Measurements from ENCODE around the gene CD40.
"Not testable (repeated sequence)": the region's sequence is repeated elsewhere in the genome, so short reads cannot be mapped to it uniquely, and the experiment has no call there.

Gene CD40

GRCh38 chr20:46099491-46100287, 18.4 kb upstream of the CD40 start:
- DNase-seq, result no peak

GRCh38 chr20:46100444-46100843, 17.7 kb upstream of the CD40 start:
- not testable (repeated sequence) for DNase-seq

- DNase-seq, result no peak
Observed at GRCh38 chr20:46100988-46101387, 17.1 kb upstream of the CD40 start.

- DNase-seq, result no peak
Observed at GRCh38 chr20:46101957-46102356, 16.2 kb upstream of the CD40 start.

DNA sequence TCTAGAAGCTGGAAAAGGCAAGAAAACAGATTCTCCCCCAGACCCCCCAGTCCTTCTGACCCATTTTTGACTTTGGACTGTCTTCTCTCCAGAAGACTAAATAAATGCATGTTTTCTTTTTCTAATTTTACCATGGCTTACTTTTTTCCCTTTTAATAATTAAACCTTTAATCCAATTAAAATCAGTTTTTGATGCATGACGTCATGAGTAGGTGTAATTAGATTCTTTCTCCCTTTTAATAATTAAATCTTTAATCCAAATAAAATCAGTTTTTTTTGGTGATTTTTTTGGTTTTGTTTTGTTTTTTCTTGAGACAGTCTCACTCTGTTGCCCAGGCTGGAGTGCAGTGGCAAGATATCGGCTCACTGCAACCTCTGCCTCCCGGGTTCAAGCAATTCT, 15.2 kb upstream of the CD40 start:
- DNase-seq, result no peak

DNA sequence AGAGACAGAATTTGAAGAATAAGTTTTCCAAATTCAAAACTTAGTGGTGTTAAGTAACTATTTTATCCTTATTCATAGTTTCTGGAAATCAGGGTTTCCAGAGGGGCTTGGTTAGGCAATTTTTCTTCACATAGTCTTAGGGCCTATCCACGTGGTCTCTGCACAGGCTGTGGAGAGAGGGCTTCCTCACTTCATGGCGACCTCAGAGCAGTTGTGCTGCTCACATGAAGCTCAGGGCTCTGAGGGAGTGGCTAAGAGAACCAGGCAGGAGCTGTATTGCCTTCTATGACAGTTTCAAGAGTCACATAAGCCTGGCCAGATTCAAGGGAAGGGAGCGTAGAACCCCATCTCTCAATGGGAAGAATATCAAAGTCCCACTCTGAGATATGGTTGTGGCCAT, 13.9 kb upstream of the CD40 start:
- no peak for DNase-seq

DNA sequence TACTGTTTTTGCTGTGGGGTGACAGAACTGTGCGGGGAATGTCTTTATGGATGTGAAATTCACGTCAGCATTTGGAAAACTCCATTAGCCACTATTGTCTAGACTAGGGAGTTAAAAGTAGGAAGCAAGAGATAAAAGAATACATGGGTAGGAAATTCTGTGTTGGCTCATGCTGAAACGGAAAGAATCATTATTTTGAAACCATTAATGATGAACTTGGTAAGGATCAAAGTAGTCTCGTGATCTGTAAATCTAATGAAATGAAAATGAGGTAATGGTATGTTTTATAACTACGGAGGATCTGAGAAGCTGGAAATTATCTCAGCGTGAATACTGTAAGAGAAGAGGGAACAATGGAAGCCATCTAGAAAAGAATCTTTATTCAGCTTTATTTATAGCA, 11.1 kb upstream of the CD40 start:
- no peak for DNase-seq

GRCh38 chr20:46108435-46108841, 9.7 kb upstream of the CD40 start:
- DNase-seq, result no peak

DNA sequence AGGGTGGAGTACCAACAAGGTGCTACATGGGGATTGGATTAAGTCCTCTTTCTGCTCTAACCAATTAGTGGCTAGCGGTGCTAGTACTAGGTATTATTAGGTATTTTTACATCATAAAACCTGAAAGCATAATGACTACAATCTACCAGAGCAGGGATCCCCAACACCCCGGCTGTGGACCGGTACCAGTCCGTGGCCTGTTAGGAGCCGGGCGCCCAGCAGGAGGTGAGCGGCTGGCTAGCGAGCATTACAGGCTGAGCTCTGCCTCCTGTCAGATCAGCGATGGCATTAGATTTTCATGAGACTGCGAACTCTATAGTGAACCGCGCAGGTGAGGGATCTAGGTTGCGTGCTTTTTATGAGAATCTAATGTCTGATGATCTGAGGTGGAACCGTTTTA, 9.1 kb upstream of the CD40 start:
- no peak for DNase-seq

DNA sequence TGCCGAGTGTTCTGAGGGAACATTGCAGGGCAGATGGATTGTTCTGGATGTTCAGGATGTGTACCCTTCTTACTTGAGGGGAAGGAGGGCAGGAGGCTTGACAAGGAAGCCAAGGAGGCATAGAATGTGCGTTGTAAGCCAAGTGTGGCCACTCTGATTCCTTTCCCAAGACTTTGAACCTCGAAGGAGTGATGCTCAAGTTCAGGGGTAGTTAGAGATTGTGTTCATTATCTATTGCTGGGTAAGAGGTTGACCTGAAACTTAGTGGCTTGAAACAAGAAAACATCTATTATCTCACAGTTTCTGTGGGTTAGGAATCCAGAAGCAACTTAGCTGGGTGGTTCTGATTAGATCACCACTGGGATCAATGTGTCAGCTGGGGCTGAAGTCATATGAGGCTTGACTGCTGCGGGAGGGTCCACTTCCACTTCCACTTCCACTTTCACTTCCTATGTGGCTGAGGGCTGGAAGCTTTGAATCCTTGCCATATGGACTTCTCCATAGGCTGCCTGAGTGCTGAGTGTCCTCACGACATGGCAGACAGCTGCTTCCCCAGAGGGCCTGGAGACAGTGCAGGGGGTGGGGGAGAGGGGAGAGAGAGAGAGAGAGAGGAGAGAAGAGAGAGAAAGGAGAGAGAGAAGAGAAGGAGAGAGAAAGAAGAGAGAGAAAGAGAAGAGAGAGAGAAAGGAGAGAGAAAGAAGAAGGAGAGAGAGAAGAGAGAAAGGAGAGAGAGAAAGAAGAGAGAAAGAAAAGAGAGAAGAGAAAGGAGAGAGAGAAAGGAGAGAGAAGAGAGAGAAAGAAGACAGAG, 6.9 kb upstream of the CD40 start:
- DNase-seq, result no peak

GRCh38 chr20:46111836-46112212, 6.3 kb upstream of the CD40 start:
- DNase-seq, result no peak

DNA sequence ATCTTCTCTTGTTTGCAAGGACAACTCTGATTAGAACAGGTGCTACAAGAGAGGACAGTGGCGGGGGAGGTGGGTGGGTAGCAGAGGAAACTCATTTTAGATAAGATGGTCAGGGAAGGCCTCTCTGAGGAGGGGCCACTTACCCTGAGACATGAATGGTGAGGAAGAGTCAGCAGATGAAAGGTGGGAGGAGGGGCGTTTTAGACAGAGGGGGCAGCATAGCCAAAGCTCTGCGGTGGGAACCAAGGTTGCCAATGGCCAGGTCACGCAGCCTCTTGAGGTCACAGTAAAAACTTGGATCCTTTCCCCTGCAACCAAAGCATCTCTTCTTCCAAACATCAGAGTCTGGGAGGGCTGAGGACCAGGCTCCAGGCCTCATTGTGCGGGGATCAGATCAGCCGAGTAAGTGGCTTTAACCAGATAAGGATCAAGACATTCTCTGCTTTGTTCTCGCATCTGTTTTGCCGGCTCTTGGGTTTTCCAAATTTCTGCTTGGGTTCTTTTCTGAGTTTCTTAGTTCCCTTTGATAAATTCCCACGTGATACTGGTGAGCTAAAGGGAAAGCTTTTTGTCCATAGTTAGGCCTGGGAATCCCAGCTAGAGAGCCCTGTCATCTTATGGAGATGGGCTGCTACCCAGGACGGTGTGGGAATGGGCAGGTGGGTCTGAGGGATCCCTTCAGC, 5.5 kb upstream of the CD40 start:
- DNase-seq, result no peak

DNA sequence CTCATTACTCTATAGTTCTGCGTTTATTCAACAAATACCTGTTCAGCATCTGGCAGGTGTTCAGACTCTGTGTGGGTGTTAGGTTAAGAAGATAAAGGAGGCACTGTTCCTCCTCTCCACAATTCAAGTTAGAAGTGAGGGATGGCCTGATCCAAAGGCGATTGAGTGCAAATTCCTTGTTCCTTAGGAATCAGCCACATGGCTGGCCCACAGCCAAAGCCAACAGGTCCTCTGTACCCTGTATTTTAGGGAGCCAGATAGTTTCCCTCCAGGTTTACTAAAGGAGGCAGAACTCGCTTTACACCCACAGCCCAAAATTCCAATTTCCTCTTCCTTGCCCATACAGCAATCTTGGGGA, 5.0 kb upstream of the CD40 start:
- DNase-seq, result no peak

DNA sequence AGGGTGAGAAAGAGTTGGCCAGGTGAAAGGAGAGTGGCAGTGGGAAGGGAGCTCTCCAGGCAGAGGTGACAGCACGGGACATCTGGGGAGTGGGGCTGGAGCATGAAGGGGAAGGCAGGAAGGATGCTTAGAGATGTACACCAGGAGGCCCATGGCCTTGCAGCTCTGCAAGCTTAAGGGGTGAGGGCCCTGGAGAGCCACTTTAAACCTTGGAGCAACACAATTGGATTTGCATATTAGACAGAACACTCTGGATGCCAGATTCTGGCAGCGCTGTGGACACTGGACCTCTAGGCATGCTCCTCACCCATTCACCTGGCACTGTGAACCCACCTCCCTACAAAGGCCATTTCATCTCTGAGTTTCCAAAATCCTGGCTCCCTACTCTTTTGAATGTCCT, 3.7 kb upstream of the CD40 start:
- DNase-seq, result no peak

- DNase-seq, result no peak
Observed at GRCh38 chr20:46118481-46119020, 437 bp downstream of the CD40 start.

DNA sequence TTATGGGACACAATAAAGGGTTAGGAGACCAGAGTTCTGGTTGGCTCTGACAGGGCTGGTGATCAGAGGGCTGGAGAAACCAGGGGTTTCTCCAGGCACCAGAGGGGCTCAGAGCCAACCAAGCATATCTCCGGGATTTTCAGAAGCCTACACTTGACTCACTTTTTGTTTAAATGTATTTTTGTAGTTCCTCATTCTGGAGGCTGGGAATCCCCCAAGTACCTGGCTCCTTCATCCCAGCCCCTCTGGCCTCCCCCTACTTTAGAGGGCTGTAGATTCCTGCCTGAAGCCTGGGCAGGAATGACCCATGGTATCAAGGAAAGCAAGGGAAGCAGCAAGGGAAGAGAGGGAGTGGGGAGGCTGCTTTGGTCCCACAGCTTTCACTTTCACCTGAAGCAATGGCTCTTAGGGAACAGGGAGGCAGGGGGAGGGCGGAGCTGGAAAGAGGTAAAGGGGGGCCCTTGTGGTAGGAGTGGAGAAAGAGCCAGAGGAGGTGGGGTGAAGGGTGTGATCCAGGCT, 973 bp downstream of the CD40 start:
- DNase-seq, result no peak

GRCh38 chr20:46119547-46119946, 1.4 kb downstream of the CD40 start:
- no peak for DNase-seq

DNA sequence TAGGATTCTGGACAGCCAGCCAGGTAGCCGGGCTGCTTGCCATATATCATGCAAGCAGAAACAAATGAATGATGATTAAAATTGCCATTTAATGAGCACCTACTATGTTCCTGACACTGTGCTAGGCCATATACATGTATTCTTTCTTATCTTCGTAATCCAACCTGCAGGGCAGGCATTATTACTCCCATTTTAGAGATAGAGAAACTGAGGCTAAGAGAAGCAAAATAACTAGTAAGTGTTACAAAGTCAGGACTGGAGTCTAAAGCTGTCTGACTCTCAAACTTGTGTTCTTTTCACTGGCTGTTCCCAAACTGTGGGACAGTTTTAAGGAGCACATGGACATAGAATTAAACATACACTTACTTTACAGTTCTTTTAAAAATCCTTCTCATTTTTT, 2.0 kb downstream of the CD40 start:
- no peak for DNase-seq

GRCh38 chr20:46121184-46121930, 3.2 kb downstream of the CD40 start:
- DNase-seq, result no peak

DNA sequence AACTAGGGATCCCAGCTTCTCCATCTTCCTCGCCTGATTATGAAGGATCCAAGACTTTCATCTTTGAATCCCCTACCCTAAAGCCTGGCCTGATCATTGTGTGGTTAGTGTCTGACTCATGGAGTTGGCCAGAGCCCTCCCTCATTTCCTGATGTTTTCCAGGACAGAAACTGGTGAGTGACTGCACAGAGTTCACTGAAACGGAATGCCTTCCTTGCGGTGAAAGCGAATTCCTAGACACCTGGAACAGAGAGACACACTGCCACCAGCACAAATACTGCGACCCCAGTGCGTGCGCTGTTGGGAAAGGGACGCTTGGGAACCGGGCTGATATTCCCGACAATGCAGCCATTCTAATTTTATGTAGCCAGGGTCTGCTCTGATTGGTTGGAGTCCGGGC, 4.0 kb downstream of the CD40 start:
- no peak for DNase-seq

GRCh38 chr20:46122516-46123481, 4.7 kb downstream of the CD40 start:
- no peak for DNase-seq
